KMS-11 (cell line): ENCODE results near the gene CHST2.

Experiments used
- H2AFZ ChIP-seq: fragments of 200-600 bp; sonication (generic); 2 replicates; pipeline ENCODE4 v1.6.1; 2016; ENCODE audit warnings: antibody characterized with exemption, mixed run types, low read depth
- H3K27ac ChIP-seq: fragments of 200-600 bp; sonication (generic); 2 replicates; pipeline ENCODE4 v1.6.1; 2016; ENCODE audit warnings: mild to moderate bottlenecking, mixed run types
- H3K27me3 ChIP-seq: fragments of 200-600 bp; sonication (generic); 2 replicates; pipeline ENCODE4 v1.6.1; 2017; ENCODE audit warnings: mild to moderate bottlenecking, low read depth, mixed run types, moderate library complexity; ENCODE audit not compliant: insufficient read depth
- H3K36me3 ChIP-seq: fragments of 200-600 bp; sonication (generic); 2 replicates; pipeline ENCODE4 v1.6.1; 2017; ENCODE audit warnings: mild to moderate bottlenecking, mixed run types; ENCODE audit not compliant: insufficient read depth
- H3K4me1 ChIP-seq: fragments of 200-600 bp; sonication (generic); 2 replicates; pipeline ENCODE4 v1.6.1; 2016; ENCODE audit warnings: mild to moderate bottlenecking, low read depth, mixed run types; ENCODE audit not compliant: poor library complexity, severe bottlenecking
- H3K4me2 ChIP-seq: fragments of 200-600 bp; sonication (generic); 2 replicates; pipeline ENCODE4 v1.7.0; 2016; ENCODE audit warnings: mild to moderate bottlenecking, mixed run types
- H3K4me3 ChIP-seq: fragments of 200-600 bp; sonication (generic); IDR thresholded peaks from 2 replicates; pipeline ENCODE4 v1.6.1; 2017; ENCODE audit warnings: low read depth, low read length, mixed read lengths; ENCODE audit not compliant: insufficient read depth
- H3K79me2 ChIP-seq: fragments of 200-600 bp; sonication (generic); 2 replicates; pipeline ENCODE4 v1.6.1; 2016; ENCODE audit warnings: low read depth, mixed run types; ENCODE audit not compliant: insufficient read depth
- H3K9ac ChIP-seq: fragments of 200-600 bp; sonication (generic); 2 replicates; pipeline ENCODE4 v1.6.1; 2016; ENCODE audit warnings: mild to moderate bottlenecking, mixed run types
- H4K20me1 ChIP-seq: fragments of 200-600 bp; sonication (generic); 2 replicates; pipeline ENCODE4 v1.6.1; 2016; ENCODE audit warnings: mild to moderate bottlenecking, mixed run types; ENCODE audit not compliant: insufficient read depth
- TF ChIP-seq, protein P1 (sequence below): fragments of 200-600 bp; sonication (generic); conservative IDR thresholded peaks from 2 replicates; pipeline ENCODE4 v1.6.1; 2017; ENCODE audit warnings: low read depth, mild to moderate bottlenecking, antibody characterized with exemption, low read length, moderate library complexity, mixed read lengths

CHST2 gene

DNA sequence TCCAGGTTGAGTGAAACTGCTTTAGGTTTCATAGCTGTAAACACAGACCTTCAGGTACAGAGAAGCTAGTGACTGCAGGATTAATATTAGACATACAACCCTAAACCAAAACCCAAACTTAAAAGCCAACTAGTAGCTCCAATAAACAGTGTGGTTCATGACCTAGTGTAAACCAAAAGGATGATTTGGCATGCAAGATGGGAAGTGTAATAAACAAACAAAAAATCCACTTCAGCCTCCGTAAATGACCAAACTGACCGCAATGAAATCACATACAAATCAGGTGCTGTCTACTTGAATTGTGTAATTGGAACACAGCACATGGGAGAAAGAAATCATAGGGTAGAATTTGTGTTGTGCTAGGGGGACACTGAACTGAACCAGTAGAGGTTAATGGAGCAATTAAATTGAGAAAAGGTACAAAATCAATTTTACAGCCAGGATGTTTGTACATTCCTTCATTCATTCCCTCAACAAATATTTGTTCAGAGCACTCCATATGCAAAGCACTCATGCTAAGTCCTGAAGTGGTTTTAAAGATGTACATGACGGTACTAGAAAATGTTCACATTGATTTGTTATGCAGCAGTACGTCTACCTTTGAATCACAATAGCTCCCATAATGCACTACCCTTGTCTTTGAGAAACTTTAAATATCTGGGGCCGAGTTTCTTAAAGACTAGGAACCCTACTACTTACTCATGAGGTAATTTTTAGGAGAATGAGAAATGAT, 21.4 kb upstream of the CHST2 start:
- no peaks in the 10 kb centered on the region for H3K79me2 ChIP-seq
- no peak overlapping the region for H3K27ac ChIP-seq
- H3K4me2 ChIP-seq = no peak overlapping the region
- no peaks in the 10 kb centered on the region for H3K36me3 ChIP-seq
- TF ChIP-seq, protein P1, sequence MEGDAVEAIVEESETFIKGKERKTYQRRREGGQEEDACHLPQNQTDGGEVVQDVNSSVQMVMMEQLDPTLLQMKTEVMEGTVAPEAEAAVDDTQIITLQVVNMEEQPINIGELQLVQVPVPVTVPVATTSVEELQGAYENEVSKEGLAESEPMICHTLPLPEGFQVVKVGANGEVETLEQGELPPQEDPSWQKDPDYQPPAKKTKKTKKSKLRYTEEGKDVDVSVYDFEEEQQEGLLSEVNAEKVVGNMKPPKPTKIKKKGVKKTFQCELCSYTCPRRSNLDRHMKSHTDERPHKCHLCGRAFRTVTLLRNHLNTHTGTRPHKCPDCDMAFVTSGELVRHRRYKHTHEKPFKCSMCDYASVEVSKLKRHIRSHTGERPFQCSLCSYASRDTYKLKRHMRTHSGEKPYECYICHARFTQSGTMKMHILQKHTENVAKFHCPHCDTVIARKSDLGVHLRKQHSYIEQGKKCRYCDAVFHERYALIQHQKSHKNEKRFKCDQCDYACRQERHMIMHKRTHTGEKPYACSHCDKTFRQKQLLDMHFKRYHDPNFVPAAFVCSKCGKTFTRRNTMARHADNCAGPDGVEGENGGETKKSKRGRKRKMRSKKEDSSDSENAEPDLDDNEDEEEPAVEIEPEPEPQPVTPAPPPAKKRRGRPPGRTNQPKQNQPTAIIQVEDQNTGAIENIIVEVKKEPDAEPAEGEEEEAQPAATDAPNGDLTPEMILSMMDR = no peak
- no peak overlapping the region for H3K4me3 ChIP-seq
- no peaks in the 10 kb centered on the region for H4K20me1 ChIP-seq
- H3K27me3 ChIP-seq = no peaks in the 10 kb centered on the region
- H3K4me1 ChIP-seq = no peaks in the 10 kb centered on the region
- no peak overlapping the region for H3K9ac ChIP-seq
- H2AFZ ChIP-seq = no peak overlapping the region

- no peak overlapping the region for H3K4me3 ChIP-seq
- H3K4me2 ChIP-seq = no peak overlapping the region
- H3K27me3 ChIP-seq = no peaks in the 10 kb centered on the region
- no peaks in the 10 kb centered on the region for H3K36me3 ChIP-seq
- no peaks in the 10 kb centered on the region for H4K20me1 ChIP-seq
- H3K79me2 ChIP-seq = no peaks in the 10 kb centered on the region
- no peak overlapping the region for H3K9ac ChIP-seq
- H3K27ac ChIP-seq = no peak overlapping the region
- TF ChIP-seq, protein P1 = no peak
- H3K4me1 ChIP-seq = no peaks in the 10 kb centered on the region
- no peak overlapping the region for H2AFZ ChIP-seq
Observed at GRCh38 chr3:143099210-143099609, 20.4 kb upstream of the CHST2 start.

GRCh38 chr3:143099690-143100089, 19.9 kb upstream of the CHST2 start:
- Histone ChIP-seq H3K27ac (no peak overlapping the region), H3K27me3 (no peaks in the 10 kb centered on the region), H2AFZ (no peak overlapping the region), H3K36me3 (no peaks in the 10 kb centered on the region), H3K4me2 (no peak overlapping the region), H3K79me2 (no peaks in the 10 kb centered on the region), H3K4me3 (no peak overlapping the region), H3K9ac (no peak overlapping the region), H4K20me1 (no peaks in the 10 kb centered on the region), H3K4me1 (no peaks in the 10 kb centered on the region)
- TF ChIP-seq, protein P1 = no peak

- Histone ChIP-seq H2AFZ (no peak overlapping the region), H3K27ac (no peak overlapping the region), H3K4me3 (no peak overlapping the region), H4K20me1 (no peaks in the 10 kb centered on the region), H3K9ac (no peak overlapping the region), H3K4me1 (no peaks in the 10 kb centered on the region), H3K27me3 (no peaks in the 10 kb centered on the region), H3K4me2 (no peak overlapping the region), H3K79me2 (no peaks in the 10 kb centered on the region), H3K36me3 (no peaks in the 10 kb centered on the region)
- TF ChIP-seq, protein P1 = no peak
Observed at GRCh38 chr3:143100451-143100850, 19.1 kb upstream of the CHST2 start.
